GM12878 (cell line): Measurements from ENCODE around the gene MBD2. TPM values are rescaled to one million over a fixed set of nuclear protein-coding genes. Genes with fewer than 3 reads are reported as not detected.

ENCODE experiments used
- ATAC-seq: fragments of 200-7000 bp; cut with Tn5 transposase; 3 replicates; pipeline ENCODE4 v1.9.1; 2020; ENCODE audit warnings: mild to moderate bottlenecking, moderate library complexity
- BruUV-seq: library from RNA; stranded (reverse); fragments of 400-500 nt; replicated peaks from 2 replicates; lab custom pipeline; 2021; lab: Mats Ljungman, UMichigan
- CTCF ChIA-PET: fragments of 300-600 bp; sonication (Branson Sonifier 250); formaldehyde crosslinking; extraction: SDS; loops from one replicate; lab custom pipeline; 2021; ENCODE audit warnings: inconsistent platforms; lab: Yijun Ruan, JAX
- POLR2A ChIA-PET: fragments of 350-600 bp; formaldehyde crosslinking; extraction: SDS; loops from one replicate; lab custom pipeline; 2021; ENCODE audit warnings: inconsistent platforms; lab: Charles Lee
- RAD21 ChIA-PET: fragments of 300-600 bp; sonication (Branson Sonifier 250); formaldehyde crosslinking; loops from one replicate; lab custom pipeline; 2023; ENCODE audit warnings: antibody characterized with exemption; ENCODE audit not compliant: unreplicated experiment; lab: Charles Lee
- SMC1A ChIA-PET: fragments of 300-600 bp; sonication (Branson Sonifier 250); formaldehyde crosslinking; loops from one replicate; lab custom pipeline; 2023; ENCODE audit not compliant: unreplicated experiment, uncharacterized antibody; lab: Charles Lee
- DNase-seq: peaks from one replicate; pipeline ENCODE4 v3.0.0-alpha.2; 2011; ENCODE audit warnings: low read depth, low spot score
- FAIRE-seq: peaks from 3 replicates; lab custom pipeline; 2011; peaks lifted over from hg19 to GRCh38; lab: Jason Lieb, UNC
- H2AFZ ChIP-seq: 2 replicates; pipeline ENCODE4 v1.6.0; 2011; ENCODE audit warnings: low read depth, low read length, control low read depth; ENCODE audit not compliant: control insufficient read depth
- H3K27ac ChIP-seq: 2 replicates; pipeline ENCODE4 v1.5.1; 2011; ENCODE audit warnings: control low read depth; ENCODE audit not compliant: control insufficient read depth, insufficient read depth
- H3K27me3 ChIP-seq, 2 experiments: replicated peaks in 1 of 2; 2 replicates each; pipeline versions ENCODE4 v1.6.0 to v1.6.1; 2011; ENCODE audit warnings: low read length in 1 of 2; ENCODE audit not compliant: control insufficient read depth in 2 of 2, insufficient read depth in 2 of 2
- H3K36me3 ChIP-seq, 2 experiments: 2 replicates each; pipeline ENCODE4 v1.5.1; 2011; ENCODE audit warnings: low read length in 1 of 2; ENCODE audit not compliant: control insufficient read depth in 2 of 2, insufficient read depth in 2 of 2
- H3K4me1 ChIP-seq: 2 replicates; pipeline ENCODE4 v1.6.1; 2011; ENCODE audit warnings: mild to moderate bottlenecking, low read length, moderate library complexity, mixed read lengths; ENCODE audit not compliant: control insufficient read depth, insufficient read depth
- H3K4me2 ChIP-seq: 2 replicates; pipeline ENCODE4 v1.6.0; 2011; ENCODE audit warnings: control low read depth; ENCODE audit not compliant: control insufficient read depth, insufficient read depth
- H3K4me3 ChIP-seq: fragments of 200-600 bp; sonication (generic); 2 replicates; pipeline ENCODE4 v1.5.1; 2016
- H3K79me2 ChIP-seq: 2 replicates; pipeline ENCODE4 v1.6.0; 2011; ENCODE audit warnings: low read length; ENCODE audit not compliant: control insufficient read depth, insufficient read depth
- H3K9ac ChIP-seq: 2 replicates; pipeline ENCODE4 v1.8.0; 2011; ENCODE audit warnings: low read length, control low read depth, mixed read lengths; ENCODE audit not compliant: control insufficient read depth, insufficient read depth
- H3K9me3 ChIP-seq: replicated peaks from 3 replicates; pipeline ENCODE4 v1.5.1; 2011; ENCODE audit warnings: mild to moderate bottlenecking, low read length; ENCODE audit not compliant: control insufficient read depth, insufficient read depth
- H4K20me1 ChIP-seq: 2 replicates; pipeline ENCODE4 v1.6.0; 2011; ENCODE audit not compliant: control insufficient read depth, insufficient read depth
- ATF7 ChIP-seq: fragments of 450-650 bp; IDR thresholded peaks from 2 replicates; pipeline ENCODE4 v1.6.1; 2016; ENCODE audit warnings: low read depth, mild to moderate bottlenecking
- BCL3 ChIP-seq: IDR thresholded peaks from 2 replicates; pipeline ENCODE4 v1.6.1; 2011; ENCODE audit warnings: borderline replicate concordance, low read depth, mild to moderate bottlenecking, moderate library complexity, low read length; ENCODE audit not compliant: insufficient read depth, poor library complexity, severe bottlenecking
- CREM ChIP-seq: IDR thresholded peaks from 2 replicates; pipeline ENCODE4 v1.6.1; 2014; ENCODE audit warnings: antibody characterized with exemption, low read depth
- E2F8 ChIP-seq: fragments of 450-650 bp; IDR thresholded peaks from 2 replicates; pipeline ENCODE4 v1.6.1; 2018; ENCODE audit warnings: mild to moderate bottlenecking, low read depth, moderate library complexity; ENCODE audit not compliant: partially characterized antibody
- RAD21 ChIP-seq: IDR thresholded peaks from 2 replicates; pipeline ENCODE4 v1.6.1; 2011; ENCODE audit warnings: mild to moderate bottlenecking, low read depth, low read length, moderate library complexity; ENCODE audit not compliant: insufficient read depth
- SREBF2 ChIP-seq: IDR thresholded peaks from 2 replicates; pipeline ENCODE4 v1.6.1; 2012; ENCODE audit warnings: mild to moderate bottlenecking, low read length
- WGBS: methylation state at CpG from one replicate; pipeline ENCODE4 v1.1.6; 2016; ENCODE audit warnings: low lambda C conversion rate; ENCODE audit not compliant: insufficient replicate concordance, insufficient coverage; ENCODE audit errors: missing lambda C conversion rate; 5-methylcytosine and 5-hydroxymethylcytosine counted together
- in situ Hi-C: fragments of 300-500 bp; cut with MboI; formaldehyde crosslinking; loops from 9 replicates; pipeline ENCODE4 v1.14.3; 2018; ENCODE audit warnings: mixed read lengths
- intact Hi-C: fragments of 100-400 bp; cut with micrococcal nuclease; formaldehyde crosslinking; loops from one replicate; pipeline ENCODE4 v1.14.2; 2022; ENCODE audit not compliant: unreplicated experiment
- polyA plus RNA-seq, 11 experiments: library from polyadenylated mRNA; depleted of rRNA in 4 of 11; unstranded in 6 of 11; stranded (reverse) in 5 of 11; fragments of >200 nt; fragmentation: Nextera tagmentation in 4 of 11; fragmentation: Illumina TruSeq in 1 of 11; extraction: Ambion mirVana in 4 of 11; extraction: Trizol in 1 of 11; gene quantifications; 1 replicate in 1 of 11; 2 replicates in 10 of 11; pipeline versions ENCODE4 v1.2.1 to v1.2.3, GENCODE V29; 2011 to 2016; ENCODE audit warnings: inconsistent platforms in 2 of 11, missing spikeins in 2 of 11, low read depth in 1 of 11
- total RNA-seq, 4 experiments: library from RNA; depleted of rRNA in 3 of 4; stranded (reverse); fragments of >200 nt in 3 of 4; fragmentation: Illumina TruSeq in 1 of 4; extraction: Trizol in 1 of 4; gene quantifications; 2 replicates each; pipeline versions ENCODE4 v1.2.1 to v1.2.3, GENCODE V29; 2013 to 2021

The MBD2 gene
- total and polyA plus RNA-seq, 10 of the 15 experiments (the other 5 are each of a cell fraction or from before 2014, with no cell fraction given): 24.1 to 276 (median 57.9) TPM

- TF ChIP-seq RAD21 (peak; percentile 19; the same call in 1 of the 2 replicates), CREM (no peak)
- 89% methylated on average over 1 of the region's 1 CpG for WGBS
- H3K4me2 ChIP-seq: peak overlapping the region; percentile 28
- ChIA-PET POLR2A (interaction anchor here (1.2 kb wide), 1 partner anchor 48 kb away, joined by 4 read pairs; no protein-coding TSS in a partner anchor), SMC1A (interaction anchor here (1.0 to 2.3 kb wide), 8 partner anchors 9 to 190 kb away, joined by 3 to 8 read pairs (median 4); no protein-coding TSS in a partner anchor), CTCF (interaction anchor here (0.8 to 2.5 kb wide), 7 partner anchors 9 to 265 kb away, joined by 3 to 14 read pairs (median 3); partner anchors contain the start of gene POLI), RAD21 (interaction anchor here (0.9 to 1.4 kb wide), 5 partner anchors 24 to 110 kb away, joined by 3 read pairs; no protein-coding TSS in a partner anchor)
- H2AFZ ChIP-seq: no peak overlapping the region
- FAIRE-seq (no peak), ATAC-seq (peak; percentile 75), DNase-seq (no peak)
- peak overlapping the region; percentile 13; the same call in 1 of the 2 replicates for H3K27ac ChIP-seq
- peaks cover 16% of the 10 kb centered on the region; the same call in 1 of the 2 replicates for H3K4me1 ChIP-seq
- no peak overlapping the region for H3K9ac ChIP-seq
- peaks cover 3 to 22% of the 10 kb centered on the region in 2 experiments for H3K36me3 ChIP-seq
- H3K79me2 ChIP-seq: peaks cover 47% of the 10 kb centered on the region
- no TSS peak for BruUV-seq
- no peaks in the 10 kb centered on the region for H3K9me3 ChIP-seq
- no peaks in the 10 kb centered on the region for H3K27me3 ChIP-seq
- no peak overlapping the region for H3K4me3 ChIP-seq
- H4K20me1 ChIP-seq: no peaks in the 10 kb centered on the region; the same call in 1 of the 2 replicates
- intact Hi-C loops: no loop called here
- in situ Hi-C loops: no loop called here
Measured at GRCh38 chr18:54173980-54174630, 50.4 kb downstream of the MBD2 start.

GRCh38 chr18:54173250-54173649 is 51.2 kb downstream of the MBD2 start:
- RAD21 ChIA-PET: interaction anchor here (0.6 to 1.4 kb wide), 5 partner anchors 40 to 111 kb away, joined by 3 read pairs; no protein-coding TSS in a partner anchor
- no peak for TF ChIP-seq ATF7
- TF ChIP-seq BCL3: no peak
- no peak for TF ChIP-seq CREM
- no peak for TF ChIP-seq E2F8
- no peak for TF ChIP-seq SREBF2

More at GRCh38 chr18:54173250-54173649, 51.2 kb downstream of the MBD2 start:
- H3K27ac ChIP-seq: no peak overlapping the region; the same call in 1 of the 2 replicates
- peaks cover 46% of the 10 kb centered on the region for H3K79me2 ChIP-seq
- H2AFZ ChIP-seq: no peak overlapping the region
- no peak for DNase-seq
- H3K36me3 ChIP-seq: peaks cover 3 to 22% of the 10 kb centered on the region in 2 experiments
- no peaks in the 10 kb centered on the region for H3K27me3 ChIP-seq
- intact Hi-C loops: no loop called here
- 96% methylated on average over 2 of the region's 2 CpGs for WGBS
- CTCF ChIA-PET: interaction anchor here (1.0 to 2.5 kb wide), 5 partner anchors 8 to 97 kb away, joined by 3 to 14 read pairs (median 4); partner anchors contain the start of gene POLI
- no peak for FAIRE-seq
- H3K4me2 ChIP-seq: no peak overlapping the region
- POLR2A ChIA-PET: interaction anchor here (1.2 kb wide), 1 partner anchor 49 kb away, joined by 4 read pairs; no protein-coding TSS in a partner anchor
- no peak overlapping the region for H3K4me3 ChIP-seq
- in situ Hi-C loops: no loop called here
- H3K9me3 ChIP-seq: no peaks in the 10 kb centered on the region
- ATAC-seq: no peak
- BruUV-seq: no TSS peak
- no peaks in the 10 kb centered on the region; the same call in 1 of the 2 replicates for H4K20me1 ChIP-seq
- peaks cover 16% of the 10 kb centered on the region; the same call in 1 of the 2 replicates for H3K4me1 ChIP-seq
- H3K9ac ChIP-seq: no peak overlapping the region
- SMC1A ChIA-PET: interaction anchor here (1.1 to 1.4 kb wide), 6 partner anchors 10 to 104 kb away, joined by 3 to 8 read pairs (median 4); no protein-coding TSS in a partner anchor
